Measurements from ENCODE around the gene FAM168A.

The FAM168A gene

DNA sequence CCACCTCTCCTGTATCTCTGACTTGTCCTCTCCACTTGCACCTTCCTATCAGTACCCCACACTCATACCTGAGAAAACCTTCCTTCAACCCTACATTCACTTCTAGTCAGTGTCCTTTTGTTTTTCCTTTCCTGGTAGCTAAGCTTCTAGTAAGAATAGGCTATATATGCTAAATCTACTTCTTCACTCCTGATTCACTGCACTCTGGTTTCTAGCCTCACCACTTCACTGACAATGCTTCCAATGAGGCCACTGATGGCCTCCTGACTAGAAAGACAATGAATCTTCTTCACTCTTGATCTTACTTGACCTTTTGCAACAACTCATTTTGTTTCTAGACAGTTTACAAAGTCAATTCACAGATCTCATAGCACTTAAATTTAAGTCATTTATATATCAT lies 169.7 kb downstream of the FAM168A start:
- Histone ChIP-seq H3K9me3 (ENCODE audit: insufficient read depth, low read length) (no peaks in the 10 kb centered on the region), H3K79me2 (ENCODE audit: low read length) (no peaks in the 10 kb centered on the region), H3K4me1 (ENCODE audit: low read length) (peaks cover 7% of the 10 kb centered on the region), H3K27me3 (ENCODE audit: low read depth, low read length) (no peaks in the 10 kb centered on the region), H3K27ac (ENCODE audit: low read length) (no peak overlapping the region), H3K4me3 (ENCODE audit: low read length) (no peak overlapping the region), H3K9ac (ENCODE audit: low read length) (no peak overlapping the region), H2AFZ (ENCODE audit: low read depth, low read length) (no peak overlapping the region), H3K36me3 (replicated peaks; ENCODE audit: low read depth, low read length) (no peaks in the 10 kb centered on the region), H4K20me1 (ENCODE audit: insufficient read depth, low read length) (no peaks in the 10 kb centered on the region), H3K4me2 (ENCODE audit: low read length) (no peak overlapping the region)
- TF ChIP-seq, protein P1, sequence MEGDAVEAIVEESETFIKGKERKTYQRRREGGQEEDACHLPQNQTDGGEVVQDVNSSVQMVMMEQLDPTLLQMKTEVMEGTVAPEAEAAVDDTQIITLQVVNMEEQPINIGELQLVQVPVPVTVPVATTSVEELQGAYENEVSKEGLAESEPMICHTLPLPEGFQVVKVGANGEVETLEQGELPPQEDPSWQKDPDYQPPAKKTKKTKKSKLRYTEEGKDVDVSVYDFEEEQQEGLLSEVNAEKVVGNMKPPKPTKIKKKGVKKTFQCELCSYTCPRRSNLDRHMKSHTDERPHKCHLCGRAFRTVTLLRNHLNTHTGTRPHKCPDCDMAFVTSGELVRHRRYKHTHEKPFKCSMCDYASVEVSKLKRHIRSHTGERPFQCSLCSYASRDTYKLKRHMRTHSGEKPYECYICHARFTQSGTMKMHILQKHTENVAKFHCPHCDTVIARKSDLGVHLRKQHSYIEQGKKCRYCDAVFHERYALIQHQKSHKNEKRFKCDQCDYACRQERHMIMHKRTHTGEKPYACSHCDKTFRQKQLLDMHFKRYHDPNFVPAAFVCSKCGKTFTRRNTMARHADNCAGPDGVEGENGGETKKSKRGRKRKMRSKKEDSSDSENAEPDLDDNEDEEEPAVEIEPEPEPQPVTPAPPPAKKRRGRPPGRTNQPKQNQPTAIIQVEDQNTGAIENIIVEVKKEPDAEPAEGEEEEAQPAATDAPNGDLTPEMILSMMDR (IDR thresholded peaks at IDR 0.05; ENCODE audit: low read depth, low read length), result no peak

DNA sequence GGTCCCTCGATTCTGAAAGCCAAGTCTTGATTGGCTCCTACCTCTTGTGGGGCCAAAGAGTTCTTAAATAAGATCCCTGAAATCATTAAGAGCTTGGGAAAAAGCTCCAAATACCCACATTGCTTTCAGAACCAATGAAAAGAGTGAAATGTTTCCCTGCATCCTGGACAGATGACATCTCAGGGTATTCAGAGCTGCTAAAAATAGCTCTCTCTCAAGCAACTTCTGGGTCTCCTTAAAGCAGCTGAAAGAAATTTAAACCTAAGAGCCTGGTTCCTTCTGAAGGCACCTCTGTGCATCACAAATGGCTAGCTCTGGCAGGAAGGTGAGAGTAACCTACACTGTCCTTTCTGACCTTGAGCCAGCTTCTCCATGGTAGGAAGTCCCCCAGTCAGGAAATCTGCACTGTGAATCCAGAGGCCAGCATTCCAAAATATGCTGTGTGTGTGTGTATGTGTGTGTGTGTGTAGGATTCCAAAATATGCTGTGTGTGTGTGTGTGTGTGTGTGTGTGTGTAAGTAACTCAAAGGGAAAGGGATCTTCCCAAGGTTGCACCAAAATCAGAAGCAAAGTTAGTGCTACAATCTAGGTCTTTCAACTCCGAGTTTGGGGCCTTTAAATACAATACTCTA lies 171.6 kb downstream of the FAM168A start:
- Histone ChIP-seq H4K20me1 (ENCODE audit: insufficient read depth, low read length) (no peaks in the 10 kb centered on the region), H3K27ac (ENCODE audit: low read length) (no peak overlapping the region), H3K4me2 (ENCODE audit: low read length) (no peak overlapping the region), H2AFZ (ENCODE audit: low read depth, low read length) (no peak overlapping the region), H3K4me3 (ENCODE audit: low read length) (no peak overlapping the region), H3K4me1 (ENCODE audit: low read length) (peaks cover 7% of the 10 kb centered on the region), H3K27me3 (ENCODE audit: low read depth, low read length) (no peaks in the 10 kb centered on the region), H3K79me2 (ENCODE audit: low read length) (no peaks in the 10 kb centered on the region), H3K9ac (ENCODE audit: low read length) (no peak overlapping the region), H3K9me3 (ENCODE audit: insufficient read depth, low read length) (no peaks in the 10 kb centered on the region), H3K36me3 (replicated peaks; ENCODE audit: low read depth, low read length) (no peaks in the 10 kb centered on the region)
- TF ChIP-seq EZH2phosphoT487 (IDR thresholded peaks at IDR 0.05; ENCODE audit: low read depth), result no peak
- TF ChIP-seq, protein P1 (IDR thresholded peaks at IDR 0.05; ENCODE audit: low read depth, low read length), result no peak

DNA sequence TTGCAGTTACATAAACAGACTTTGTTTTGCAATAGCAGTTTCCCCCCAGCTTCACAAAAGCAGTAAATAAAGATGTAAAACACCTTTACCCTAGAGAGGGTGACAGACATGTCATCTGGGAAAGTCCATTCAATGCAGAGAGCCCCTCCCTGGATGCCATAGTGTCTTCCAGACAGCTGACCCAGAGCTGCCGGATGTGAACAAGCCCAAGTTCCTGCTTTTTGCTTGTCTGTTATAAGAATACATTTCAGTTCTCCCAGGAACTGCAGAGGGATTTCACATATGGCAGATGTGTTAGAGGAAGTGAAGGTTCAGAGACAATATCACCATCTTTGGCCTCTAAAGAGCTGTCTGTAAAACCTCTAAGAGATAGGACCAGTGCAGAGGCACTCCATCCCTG lies 172.8 kb downstream of the FAM168A start:
- Histone ChIP-seq H3K79me2 (ENCODE audit: low read length) (no peaks in the 10 kb centered on the region), H3K4me3 (ENCODE audit: low read length) (no peak overlapping the region), H3K36me3 (replicated peaks; ENCODE audit: low read depth, low read length) (no peaks in the 10 kb centered on the region), H3K9ac (ENCODE audit: low read length) (no peak overlapping the region), H3K4me2 (ENCODE audit: low read length) (no peak overlapping the region), H3K9me3 (ENCODE audit: insufficient read depth, low read length) (no peaks in the 10 kb centered on the region), H3K27ac (ENCODE audit: low read length) (no peak overlapping the region), H3K27me3 (ENCODE audit: low read depth, low read length) (no peaks in the 10 kb centered on the region), H2AFZ (ENCODE audit: low read depth, low read length) (no peak overlapping the region), H3K4me1 (ENCODE audit: low read length) (peaks cover 7% of the 10 kb centered on the region), H4K20me1 (ENCODE audit: insufficient read depth, low read length) (no peaks in the 10 kb centered on the region)
- TF ChIP-seq EZH2phosphoT487 (IDR thresholded peaks at IDR 0.05; ENCODE audit: low read depth), result no peak
- TF ChIP-seq, protein P1 (IDR thresholded peaks at IDR 0.05; ENCODE audit: low read depth, low read length), result no peak

DNA sequence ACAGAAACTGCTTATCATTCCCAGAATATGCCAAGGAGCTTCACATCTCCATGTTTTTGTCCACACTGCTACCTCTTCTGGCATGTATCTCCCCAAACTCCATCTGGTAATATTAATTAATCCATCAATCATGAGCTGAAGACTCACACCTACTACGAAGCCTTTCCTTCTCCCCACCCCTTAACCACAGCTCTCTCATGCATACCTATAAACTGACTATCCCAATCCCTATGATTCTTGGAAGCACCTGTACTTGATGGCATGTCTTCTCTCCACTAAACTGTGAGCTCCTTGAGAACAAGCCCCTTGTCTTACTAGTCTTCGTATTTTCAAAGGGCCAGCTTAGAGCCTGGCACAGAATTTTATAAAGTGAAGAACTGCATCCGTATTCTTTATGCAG lies 174.4 kb downstream of the FAM168A start:
- no peaks in the 10 kb centered on the region for H3K79me2 ChIP-seq (ENCODE audit: low read length)
- H3K4me3 ChIP-seq (ENCODE audit: low read length), result no peak overlapping the region
- peaks cover 7% of the 10 kb centered on the region for H3K4me1 ChIP-seq (ENCODE audit: low read length)
- H3K27me3 ChIP-seq (ENCODE audit: low read depth, low read length), result no peaks in the 10 kb centered on the region
- no peak overlapping the region for H3K4me2 ChIP-seq (ENCODE audit: low read length)
- no peaks in the 10 kb centered on the region for H3K36me3 ChIP-seq (replicated peaks; ENCODE audit: low read depth, low read length)
- H2AFZ ChIP-seq (ENCODE audit: low read depth, low read length), result no peak overlapping the region
- no peaks in the 10 kb centered on the region for H4K20me1 ChIP-seq (ENCODE audit: insufficient read depth, low read length)
- no peak overlapping the region for H3K9ac ChIP-seq (ENCODE audit: low read length)
- H3K27ac ChIP-seq (ENCODE audit: low read length), result no peak overlapping the region
- no peaks in the 10 kb centered on the region for H3K9me3 ChIP-seq (ENCODE audit: insufficient read depth, low read length)
- no peak for TF ChIP-seq EZH2phosphoT487 (IDR thresholded peaks at IDR 0.05; ENCODE audit: low read depth)
- TF ChIP-seq, protein P1 (IDR thresholded peaks at IDR 0.05; ENCODE audit: low read depth, low read length), result no peak

Measured in OCI-LY3 (cell line).